Esophagus muscularis mucosa (tissue), 4 donors: ENCODE measurements around the gene BRD3.

Experiments used
- EP300 ChIP-seq: sonication (generic); formaldehyde crosslinking; IDR thresholded peaks from one replicate; pipeline ENCODE4 v1.6.1; 2017; ENCODE audit warnings: antibody characterized with exemption
- POLR2A ChIP-seq: fragments of 450-650 bp; IDR thresholded peaks from one replicate; pipeline ENCODE4 v1.6.1; 2017; ENCODE audit warnings: antibody characterized with exemption, moderate library complexity, mild to moderate bottlenecking, low read depth
- POLR2AphosphoS5 ChIP-seq, 2 donors: sonication (generic); formaldehyde crosslinking; IDR thresholded peaks; one replicate each; pipeline ENCODE4 v1.6.1; 2017; ENCODE audit warnings: antibody characterized with exemption in 2 of 2
- TF ChIP-seq, protein P1 (sequence below), 3 experiments: fragments of 200-600 bp in 2 of 3; fragments of 450-650 bp in 1 of 3; sonication (generic) in 2 of 3; IDR thresholded peaks; one replicate each; pipeline ENCODE4 v1.5.1; 2017 to 2019; ENCODE audit warnings: antibody characterized with exemption in 3 of 3, mild to moderate bottlenecking in 2 of 3, moderate library complexity in 1 of 3

DNA sequence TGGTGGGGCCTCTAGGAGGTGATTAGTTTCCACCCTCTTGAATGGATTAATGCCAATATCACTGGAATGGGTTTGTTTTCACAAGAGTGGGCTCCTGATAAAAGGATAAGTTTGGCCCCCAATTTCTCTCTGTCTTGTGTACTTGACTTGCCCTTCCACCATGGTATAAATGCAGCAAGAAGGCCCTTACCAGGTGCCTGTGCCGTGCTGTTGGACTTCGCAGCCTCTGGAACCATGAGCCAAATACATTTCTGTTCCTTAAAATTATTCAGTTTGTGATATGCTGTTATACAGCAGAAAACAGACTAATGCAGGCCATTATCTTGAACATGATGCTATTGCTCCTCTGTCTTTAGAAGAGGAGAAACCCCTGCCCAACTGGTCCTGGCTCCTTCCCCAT lies 17.8 kb upstream of the BRD3 start:
- TF ChIP-seq POLR2A = no peak
- TF ChIP-seq, protein P1, sequence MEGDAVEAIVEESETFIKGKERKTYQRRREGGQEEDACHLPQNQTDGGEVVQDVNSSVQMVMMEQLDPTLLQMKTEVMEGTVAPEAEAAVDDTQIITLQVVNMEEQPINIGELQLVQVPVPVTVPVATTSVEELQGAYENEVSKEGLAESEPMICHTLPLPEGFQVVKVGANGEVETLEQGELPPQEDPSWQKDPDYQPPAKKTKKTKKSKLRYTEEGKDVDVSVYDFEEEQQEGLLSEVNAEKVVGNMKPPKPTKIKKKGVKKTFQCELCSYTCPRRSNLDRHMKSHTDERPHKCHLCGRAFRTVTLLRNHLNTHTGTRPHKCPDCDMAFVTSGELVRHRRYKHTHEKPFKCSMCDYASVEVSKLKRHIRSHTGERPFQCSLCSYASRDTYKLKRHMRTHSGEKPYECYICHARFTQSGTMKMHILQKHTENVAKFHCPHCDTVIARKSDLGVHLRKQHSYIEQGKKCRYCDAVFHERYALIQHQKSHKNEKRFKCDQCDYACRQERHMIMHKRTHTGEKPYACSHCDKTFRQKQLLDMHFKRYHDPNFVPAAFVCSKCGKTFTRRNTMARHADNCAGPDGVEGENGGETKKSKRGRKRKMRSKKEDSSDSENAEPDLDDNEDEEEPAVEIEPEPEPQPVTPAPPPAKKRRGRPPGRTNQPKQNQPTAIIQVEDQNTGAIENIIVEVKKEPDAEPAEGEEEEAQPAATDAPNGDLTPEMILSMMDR (IDR thresholded peaks at IDR 0.05) = no peak
- TF ChIP-seq POLR2AphosphoS5 (IDR thresholded peaks at IDR 0.05) = no peak
- no peak for TF ChIP-seq EP300
